ENCODE measurements around the gene GPR151.

The GPR151 gene

GRCh38 chr5:146490089-146490843 is 25.7 kb downstream of the GPR151 start:
- peaks cover 41% of the 10 kb centered on the region for H3K36me3 ChIP-seq
- no peak overlapping the region for H3K4me3 ChIP-seq (ENCODE audit: low read depth, low read length)
- TF ChIP-seq CTCF (IDR thresholded peaks at IDR 0.05; ENCODE audit: low read depth, low read length): no peak
- H3K27me3 ChIP-seq: no peaks in the 10 kb centered on the region
- H3K9me3 ChIP-seq: no peaks in the 10 kb centered on the region
- no peak for DNase-seq
- H3K4me1 ChIP-seq: no peaks in the 10 kb centered on the region

GRCh38 chr5:146484714-146485391 is 31.1 kb downstream of the GPR151 start:
- no peak for DNase-seq
- TF ChIP-seq CTCF (IDR thresholded peaks at IDR 0.05; ENCODE audit: low read depth, low read length): no peak
- peaks cover 77% of the 10 kb centered on the region for H3K36me3 ChIP-seq
- no peaks in the 10 kb centered on the region for H3K27me3 ChIP-seq
- no peaks in the 10 kb centered on the region for H3K4me1 ChIP-seq
- no peak overlapping the region for H3K4me3 ChIP-seq (ENCODE audit: low read depth, low read length)
- no peaks in the 10 kb centered on the region for H3K9me3 ChIP-seq

GRCh38 chr5:146482775-146483174 is 33.2 kb downstream of the GPR151 start:
- Histone ChIP-seq H3K4me1 (no peaks in the 10 kb centered on the region), H3K4me3 (ENCODE audit: low read depth, low read length) (no peak overlapping the region), H3K27me3 (no peaks in the 10 kb centered on the region), H3K36me3 (peaks cover 86% of the 10 kb centered on the region), H3K9me3 (no peaks in the 10 kb centered on the region)
- no peak for TF ChIP-seq CTCF (IDR thresholded peaks at IDR 0.05; ENCODE audit: low read depth, low read length)
- DNase-seq: no peak

GRCh38 chr5:146475906-146476305 is 40.1 kb downstream of the GPR151 start:
- no peaks in the 10 kb centered on the region for H3K27me3 ChIP-seq
- H3K4me3 ChIP-seq (ENCODE audit: low read depth, low read length): no peak overlapping the region
- no peaks in the 10 kb centered on the region for H3K4me1 ChIP-seq
- no peak for DNase-seq
- H3K9me3 ChIP-seq: no peaks in the 10 kb centered on the region
- H3K36me3 ChIP-seq: peaks cover 81% of the 10 kb centered on the region
- no peak for TF ChIP-seq CTCF (IDR thresholded peaks at IDR 0.05; ENCODE audit: low read depth, low read length)

GRCh38 chr5:146475190-146475780 is 40.7 kb downstream of the GPR151 start:
- no peaks in the 10 kb centered on the region for H3K27me3 ChIP-seq
- DNase-seq: no peak
- no peaks in the 10 kb centered on the region for H3K9me3 ChIP-seq
- H3K4me1 ChIP-seq: no peaks in the 10 kb centered on the region
- TF ChIP-seq CTCF (IDR thresholded peaks at IDR 0.05; ENCODE audit: low read depth, low read length): peak; percentile 52
- no peak overlapping the region for H3K4me3 ChIP-seq (ENCODE audit: low read depth, low read length)
- H3K36me3 ChIP-seq: peaks cover 82% of the 10 kb centered on the region

- DNase-seq: no peak
- Histone ChIP-seq H3K4me3 (ENCODE audit: low read depth, low read length) (no peak overlapping the region), H3K27me3 (no peaks in the 10 kb centered on the region), H3K9me3 (no peaks in the 10 kb centered on the region), H3K36me3 (peaks cover 83% of the 10 kb centered on the region), H3K4me1 (no peaks in the 10 kb centered on the region)
- TF ChIP-seq CTCF (IDR thresholded peaks at IDR 0.05; ENCODE audit: low read depth, low read length): no peak
Observed at GRCh38 chr5:146474065-146474464, 41.9 kb downstream of the GPR151 start.
